Measurements from ENCODE around the gene ARID1B. TPM values are rescaled to one million over a fixed set of nuclear protein-coding genes. Genes with fewer than 3 reads are reported as not detected.
A peak's percentile ranks its signal among the peaks of the same experiment; 100 is the strongest.

The ARID1B gene
- total and polyA plus RNA-seq, 2 donors (not counting 1 experiment from before 2014, with no cell fraction given): 47.2 to 280 TPM

- intact Hi-C loops (cut with micrococcal nuclease): loop anchor here (1.0 to 2.0 kb wide), 4 partner anchors 33 to 625 kb away; partner anchors contain the start of gene ARID1B
- peak; percentile 80 for ATAC-seq (ENCODE audit: low read depth)
- peaks cover 52% of the 10 kb centered on the region for H4K20me1 ChIP-seq (ENCODE audit: control insufficient read depth, insufficient read depth, low read length, poor library complexity, severe bottlenecking)
- H3K4me2 ChIP-seq (replicated peaks; ENCODE audit: low read depth, low read length, poor library complexity, severe bottlenecking): peak overlapping the region; percentile 84
- no peaks in the 10 kb centered on the region for H3K27me3 Mint-ChIP-seq
- H3K9ac ChIP-seq (ENCODE audit: low read length): peak overlapping the region; percentile 99
- POLR2A ChIA-PET: interaction anchor here (0.5 to 2.1 kb wide), 7 partner anchors 33 to 385 kb away, joined by 3 to 7 read pairs (median 4); partner anchors contain the start of gene ARID1B
- DNase-seq: peak; percentile 93
- no peaks in the 10 kb centered on the region for H3K36me3 ChIP-seq (replicated peaks in 1 of 2; ENCODE audit: control extremely low read depth in 1 of 2, control insufficient read depth in 1 of 2, extremely low read depth in 1 of 2, insufficient read depth in 2 of 2, low read length in 1 of 2)
- H3K9me3 ChIP-seq (ENCODE audit: control extremely low read depth in 1 of 3, control insufficient read depth in 2 of 3, insufficient read depth in 1 of 3, low read length in 2 of 3): no peaks in the 10 kb centered on the region
- CTCF ChIA-PET: interaction anchor here (0.6 to 2.4 kb wide), 10 partner anchors 12 to 362 kb away, joined by 3 to 8 read pairs (median 3); no protein-coding TSS in a partner anchor
- H3K4me3 ChIP-seq (ENCODE audit: control extremely low read depth in 1 of 5, extremely low read depth in 1 of 5, insufficient read depth in 1 of 5, low read depth in 2 of 5, low read length in 4 of 5): peak overlapping the region; percentile 84 to 97 (median 87)
- WGBS (ENCODE audit: insufficient coverage): under 1% methylated on average over 84 of the region's 84 CpGs
- H3K27me3 ChIP-seq (replicated peaks in 1 of 4; ENCODE audit: control extremely low read depth in 1 of 4, control insufficient read depth in 3 of 4, insufficient read depth in 4 of 4, low read length in 3 of 4): no peaks in the 10 kb centered on the region
- H3K9me3 Mint-ChIP-seq (ENCODE audit: insufficient read depth): no peaks in the 10 kb centered on the region
- H3K79me2 ChIP-seq (ENCODE audit: control insufficient read depth, insufficient read depth, low read length): peaks cover 73% of the 10 kb centered on the region
- peaks cover 33 to 40% of the 10 kb centered on the region in 2 donors for H3K4me1 ChIP-seq (ENCODE audit: control insufficient read depth in 2 of 2, insufficient read depth in 2 of 2, low read length in 2 of 2)
- H3K27ac Mint-ChIP-seq: peak overlapping the region; percentile 99
- TF ChIP-seq CTCF (IDR thresholded peaks at IDR 0.05): peak; percentile 50
- no peak for TF ChIP-seq EZH2 (IDR thresholded peaks at IDR 0.05; ENCODE audit: borderline replicate concordance, insufficient read depth, low read depth, low read length, poor library complexity, severe bottlenecking)
- peak overlapping the region; percentile 94 for H3K4me3 Mint-ChIP-seq
- H3K4me1 Mint-ChIP-seq: peaks cover 63% of the 10 kb centered on the region
- H2AFZ ChIP-seq (ENCODE audit: insufficient read depth, low read depth, low read length, poor library complexity, severe bottlenecking): peak overlapping the region; percentile 81
- H3K27ac ChIP-seq (ENCODE audit: low read length in 2 of 2): peak overlapping the region; percentile 98 to 100
Measured at GRCh38 chr6:157021344-157021992, 244.3 kb downstream of the ARID1B start.
